Neuronal stem cell (in vitro differentiated cells): ENCODE results near the gene SMCO1.

Experiments
- DNase-seq: peaks from one replicate; pipeline ENCODE4 v3.0.0-alpha.2; 2013; ENCODE audit warnings: low spot score
- H2AFZ ChIP-seq: one replicate; pipeline ENCODE4 v1.6.1; 2013; ENCODE audit warnings: mild to moderate bottlenecking, low read length, inconsistent platforms
- H2AK5ac ChIP-seq: 2 replicates; pipeline ENCODE4 v1.6.1; 2013; ENCODE audit warnings: low read depth, mild to moderate bottlenecking, inconsistent platforms, low read length, moderate library complexity, mixed read lengths
- H2BK120ac ChIP-seq: 2 replicates; pipeline ENCODE4 v1.6.1; 2013; ENCODE audit warnings: low read depth, mild to moderate bottlenecking, inconsistent platforms, low read length, moderate library complexity, mixed read lengths
- H2BK12ac ChIP-seq: one replicate; pipeline ENCODE4 v1.6.1; 2013; ENCODE audit warnings: low read length, inconsistent platforms
- H2BK15ac ChIP-seq: 2 replicates; pipeline ENCODE4 v1.6.1; 2013; ENCODE audit warnings: mild to moderate bottlenecking, low read length, inconsistent platforms, mixed read lengths
- H2BK5ac ChIP-seq: one replicate; pipeline ENCODE4 v1.6.1; 2013; ENCODE audit warnings: inconsistent platforms, mild to moderate bottlenecking, low read length, moderate library complexity
- H3K14ac ChIP-seq: one replicate; pipeline ENCODE4 v1.6.1; 2013; ENCODE audit warnings: low read length, inconsistent platforms
- H3K18ac ChIP-seq: 2 replicates; pipeline ENCODE4 v1.6.1; 2013; ENCODE audit warnings: low read length, inconsistent platforms
- H3K23ac ChIP-seq: 2 replicates; pipeline ENCODE4 v1.6.1; 2013; ENCODE audit warnings: low read depth, mild to moderate bottlenecking, mixed read lengths, low read length, inconsistent platforms; ENCODE audit not compliant: poor library complexity
- H3K27ac ChIP-seq: replicated peaks from 3 replicates; pipeline ENCODE4 v1.5.1; 2013; ENCODE audit warnings: low read length, inconsistent platforms
- H3K27me3 ChIP-seq, 3 experiments: 2 replicates each; pipeline ENCODE4 v1.6.1; 2013; ENCODE audit warnings: low read length in 3 of 3, mild to moderate bottlenecking in 2 of 3, inconsistent platforms in 1 of 3, low read depth in 1 of 3, mixed read lengths in 1 of 3, moderate library complexity in 1 of 3; ENCODE audit not compliant: control insufficient read depth in 3 of 3, insufficient read depth in 3 of 3
- H3K36me3 ChIP-seq, 2 donors: replicated peaks in 1 of 2; 2 replicates each; pipeline ENCODE4 v1.6.1; 2013; ENCODE audit warnings: low read length in 2 of 2; ENCODE audit not compliant: control insufficient read depth in 2 of 2, insufficient read depth in 2 of 2
- H3K4ac ChIP-seq: 2 replicates; pipeline ENCODE4 v1.6.1; 2013; ENCODE audit warnings: inconsistent platforms, mild to moderate bottlenecking, low read length, moderate library complexity
- H3K4me1 ChIP-seq, 2 donors: 1 replicate in 1 of 2; 2 replicates in 1 of 2; pipeline ENCODE4 v1.6.1; 2013; ENCODE audit warnings: low read length in 2 of 2, low read depth in 1 of 2; ENCODE audit not compliant: control insufficient read depth in 2 of 2, insufficient read depth in 1 of 2
- H3K4me2 ChIP-seq: one replicate; pipeline ENCODE4 v1.6.1; 2013; ENCODE audit warnings: mild to moderate bottlenecking, low read length, inconsistent platforms; ENCODE audit not compliant: insufficient read depth, poor library complexity, severe bottlenecking
- H3K4me3 ChIP-seq, 2 donors: 2 replicates each; pipeline ENCODE4 v1.5.1; 2013; ENCODE audit warnings: low read length in 2 of 2, mild to moderate bottlenecking in 2 of 2, inconsistent platforms in 1 of 2, moderate library complexity in 1 of 2
- H3K79me1 ChIP-seq: one replicate; pipeline ENCODE4 v1.6.1; 2013; ENCODE audit warnings: low read depth, mild to moderate bottlenecking, inconsistent platforms, low read length, moderate library complexity
- H3K9ac ChIP-seq: one replicate; pipeline ENCODE4 v1.6.1; 2013; ENCODE audit warnings: mild to moderate bottlenecking, low read depth, low read length, inconsistent platforms; ENCODE audit not compliant: poor library complexity
- H3K9me3 ChIP-seq, 2 donors: replicated peaks in 1 of 2; 2 replicates each; pipeline versions ENCODE3 to v1.6.1; 2013; ENCODE audit warnings: low read length in 2 of 2, mild to moderate bottlenecking in 2 of 2, inconsistent platforms in 1 of 2, low read depth in 1 of 2, mixed read lengths in 1 of 2, moderate library complexity in 1 of 2; ENCODE audit not compliant: control insufficient read depth in 2 of 2, insufficient read depth in 1 of 2
- H4K8ac ChIP-seq: one replicate; pipeline ENCODE4 v1.6.1; 2013; ENCODE audit warnings: low read depth, mild to moderate bottlenecking, inconsistent platforms, low read length, moderate library complexity
- H4K91ac ChIP-seq: one replicate; pipeline ENCODE4 v1.6.1; 2013; ENCODE audit warnings: low read length, low read depth, mild to moderate bottlenecking, inconsistent platforms; ENCODE audit not compliant: poor library complexity
- WGBS, 2 donors: extraction: QIAGEN DNeasy Blood & Tissue Kit; methylation state at CpG; one replicate each; pipeline ENCODE4 v1.1.7; 2013; ENCODE audit warnings: missing lambda C conversion rate in 2 of 2, mixed read lengths in 1 of 2; ENCODE audit not compliant: insufficient read length in 2 of 2, insufficient replicate concordance in 1 of 2; ENCODE audit errors: extremely low coverage in 2 of 2; 5-methylcytosine and 5-hydroxymethylcytosine counted together

Gene SMCO1

GRCh38 chr3:196518966-196519717 is 4.0 kb upstream of the SMCO1 start:
- no peak for DNase-seq
- H3K9ac ChIP-seq = no peak overlapping the region
- no peak overlapping the region for H3K14ac ChIP-seq
- no CpG with 5 or more reads among the region's 12 CpGs for WGBS, 2 donors
- no peak overlapping the region for H4K8ac ChIP-seq
- no peak overlapping the region for H4K91ac ChIP-seq
- no peak overlapping the region for H2BK12ac ChIP-seq
- H2AFZ ChIP-seq = no peak overlapping the region
- no peak overlapping the region for H2BK120ac ChIP-seq
- no peak overlapping the region for H3K23ac ChIP-seq
- H2BK15ac ChIP-seq = no peak overlapping the region
- no peak overlapping the region for H2BK5ac ChIP-seq
- no peaks in the 10 kb centered on the region for H3K79me1 ChIP-seq
- H3K27me3 ChIP-seq = no peaks in the 10 kb centered on the region
- H3K27ac ChIP-seq = no peak overlapping the region
- no peak overlapping the region for H3K4ac ChIP-seq
- H2AK5ac ChIP-seq = no peak overlapping the region
- no peak overlapping the region for H3K18ac ChIP-seq
- peaks cover 22 to 40% of the 10 kb centered on the region in 2 donors for H3K9me3 ChIP-seq
- no peak overlapping the region for H3K4me2 ChIP-seq
- H3K36me3 ChIP-seq = no peaks in the 10 kb centered on the region
- no peak overlapping the region for H3K4me3 ChIP-seq
- no peaks in the 10 kb centered on the region for H3K4me1 ChIP-seq

DNA sequence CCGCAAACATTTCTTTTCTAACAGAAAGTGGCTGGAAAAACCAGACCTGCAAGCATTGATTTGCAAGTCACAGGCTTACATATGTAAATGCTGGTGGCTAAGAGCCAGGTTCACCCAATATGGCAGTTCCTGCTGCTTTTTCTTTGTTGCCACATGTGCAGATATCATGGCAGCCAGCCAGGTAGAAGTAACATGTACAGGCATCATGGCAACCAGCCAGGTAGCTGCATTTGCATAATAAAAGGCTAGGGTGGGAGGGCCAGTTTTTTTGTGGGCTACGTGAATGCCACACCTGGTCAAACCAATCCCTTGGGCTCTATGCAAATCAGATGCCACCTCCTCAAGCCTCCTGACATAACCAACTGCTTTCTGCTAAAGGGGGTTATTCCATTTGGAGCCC is 2.8 kb upstream of the SMCO1 start:
- H3K18ac ChIP-seq = no peak overlapping the region
- H3K79me1 ChIP-seq = no peaks in the 10 kb centered on the region
- H3K4ac ChIP-seq = no peak overlapping the region
- no peak overlapping the region for H4K91ac ChIP-seq
- no peak overlapping the region for H2AK5ac ChIP-seq
- H3K27me3 ChIP-seq = no peaks in the 10 kb centered on the region
- H3K14ac ChIP-seq = no peak overlapping the region
- H3K4me2 ChIP-seq = no peak overlapping the region
- WGBS, 2 donors = no CpG with 5 or more reads among the region's 2 CpGs
- H3K4me3 ChIP-seq = no peak overlapping the region
- H3K36me3 ChIP-seq = no peaks in the 10 kb centered on the region
- H3K23ac ChIP-seq = no peak overlapping the region
- H3K4me1 ChIP-seq = no peaks in the 10 kb centered on the region
- H2BK5ac ChIP-seq = no peak overlapping the region
- H2BK12ac ChIP-seq = no peak overlapping the region
- DNase-seq = no peak
- no peak overlapping the region for H3K27ac ChIP-seq
- H4K8ac ChIP-seq = no peak overlapping the region
- H2BK120ac ChIP-seq = no peak overlapping the region
- peaks cover 22 to 40% of the 10 kb centered on the region in 2 donors for H3K9me3 ChIP-seq
- no peak overlapping the region for H2AFZ ChIP-seq
- no peak overlapping the region for H3K9ac ChIP-seq
- H2BK15ac ChIP-seq = no peak overlapping the region

DNA sequence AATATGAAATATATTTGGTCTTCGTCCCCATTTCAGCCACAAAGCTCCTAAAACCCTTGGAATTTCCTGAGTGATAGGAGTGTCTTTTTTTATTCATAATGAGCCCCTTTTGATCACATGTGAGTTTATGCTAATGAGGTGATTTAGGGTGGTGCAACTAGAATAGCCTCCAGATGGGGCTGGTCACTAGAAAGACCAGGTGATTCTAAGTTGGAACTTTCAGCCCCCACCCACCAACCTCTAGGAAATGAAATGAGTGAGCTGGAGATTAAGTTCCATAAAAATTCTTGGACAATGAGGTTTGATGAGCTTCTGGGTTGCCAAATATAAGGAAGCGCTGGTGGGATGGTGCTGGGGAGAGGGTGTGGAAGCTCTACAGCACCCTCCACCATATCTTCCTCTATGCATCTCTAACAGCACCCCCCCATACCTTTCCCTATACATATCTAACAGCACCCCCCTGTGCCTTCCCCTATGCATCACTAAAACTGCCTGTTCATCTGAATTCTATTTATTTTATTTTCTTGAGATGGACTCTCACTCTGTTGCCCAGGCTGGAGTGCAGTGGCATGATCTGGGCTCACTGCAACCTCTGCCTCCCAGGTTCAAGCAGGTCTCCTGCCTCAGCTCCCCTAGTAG is 2.1 kb upstream of the SMCO1 start:
- Histone ChIP-seq H3K18ac (no peak overlapping the region), H3K4me2 (no peak overlapping the region), H3K79me1 (no peaks in the 10 kb centered on the region), H2AK5ac (no peak overlapping the region), H3K4me3 (no peak overlapping the region), H4K91ac (no peak overlapping the region), H2BK120ac (no peak overlapping the region), H2BK12ac (no peak overlapping the region), H3K4ac (no peak overlapping the region), H3K9ac (no peak overlapping the region), H3K9me3 (peaks cover 21 to 36% of the 10 kb centered on the region in 2 donors), H2BK5ac (no peak overlapping the region), H2BK15ac (no peak overlapping the region), H4K8ac (no peak overlapping the region), H2AFZ (no peak overlapping the region), H3K23ac (no peak overlapping the region), H3K4me1 (no peaks in the 10 kb centered on the region), H3K14ac (no peak overlapping the region), H3K36me3 (no peaks in the 10 kb centered on the region), H3K27ac (no peak overlapping the region), H3K27me3 (no peaks in the 10 kb centered on the region)
- WGBS, 2 donors = no CpG with 5 or more reads among the region's 2 CpGs
- DNase-seq = no peak

GRCh38 chr3:196514350-196514716 is 813 bp downstream of the SMCO1 start:
- Histone ChIP-seq H3K4ac (no peak overlapping the region), H3K36me3 (no peaks in the 10 kb centered on the region), H3K27me3 (peaks cover 0 to 3% (median 0%) of the 10 kb centered on the region in 3 experiments), H3K9me3 (peaks cover 10 to 19% of the 10 kb centered on the region in 2 donors), H3K4me2 (no peak overlapping the region), H2BK5ac (no peak overlapping the region), H3K18ac (no peak overlapping the region), H4K91ac (no peak overlapping the region), H2BK120ac (no peak overlapping the region), H3K27ac (no peak overlapping the region), H2BK12ac (no peak overlapping the region), H3K4me3 (no peak overlapping the region), H3K4me1 (no peaks in the 10 kb centered on the region), H2AFZ (no peak overlapping the region), H3K79me1 (no peaks in the 10 kb centered on the region), H4K8ac (no peak overlapping the region), H2AK5ac (no peak overlapping the region), H3K9ac (no peak overlapping the region), H2BK15ac (no peak overlapping the region), H3K14ac (no peak overlapping the region), H3K23ac (no peak overlapping the region)
- no CpG with 5 or more reads among the region's 1 CpG for WGBS, 2 donors
- no peak for DNase-seq
